Jurkat, Clone E6-1 (cell line): ENCODE measurements around the gene ACER3. TPM values are rescaled to one million over a fixed set of nuclear protein-coding genes. Genes with fewer than 3 reads are reported as not detected.
"Not testable (repeated sequence)": the region's sequence is repeated elsewhere in the genome, so short reads cannot be mapped to it uniquely, and the experiment has no call there.

Source experiments
- DNase-seq: peaks from one replicate; pipeline ENCODE4 v3.0.0-alpha.2; 2011; ENCODE audit warnings: low read depth, low spot score
- H3K4me3 ChIP-seq: 2 replicates; pipeline ENCODE4 v1.5.1; 2011; ENCODE audit warnings: mild to moderate bottlenecking, low read length, control low read depth, moderate library complexity
- polyA plus RNA-seq: library from polyadenylated mRNA; unstranded; fragments of >200 nt; gene quantifications from one replicate; pipeline ENCODE4 v1.2.1, GENCODE V29; 2012; ENCODE audit warnings: missing spikeins; ENCODE audit not compliant: insufficient read length, insufficient read depth

ACER3 gene
- polyA plus RNA-seq, result 5.0 TPM

- peak within 1 kb of the TSS; percentile 75 for H3K4me3 ChIP-seq
- DNase-seq, result peak; percentile 76
Observed at GRCh38 chr11:76860539-76861475, at the start of gene ACER3. ACER3 (plus strand) TSS chr11:76860918; CDS start chr11:76860977, 59 bp downstream.

DNA sequence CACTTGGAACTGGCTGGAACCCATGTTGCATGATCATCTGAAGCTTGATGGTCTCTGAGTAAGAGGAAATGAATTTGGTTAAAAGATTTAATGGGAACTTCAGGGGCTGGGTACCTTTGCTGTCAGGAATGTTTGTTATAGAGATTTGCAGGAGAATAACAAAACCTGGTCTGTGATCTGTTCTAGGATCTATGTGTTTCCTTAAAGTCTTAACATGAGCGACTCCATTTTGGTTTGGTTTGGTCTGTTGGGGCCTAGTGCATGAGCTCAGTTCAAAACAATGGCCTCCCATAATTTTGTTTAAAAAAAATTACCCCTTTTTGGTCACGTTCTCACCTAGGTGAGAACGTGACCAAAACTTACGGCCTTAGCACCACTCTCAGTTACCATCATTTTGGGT is 49.5 kb upstream of the ACER3 start:
- DNase-seq, result no peak
- no peak overlapping the region for H3K4me3 ChIP-seq

GRCh38 chr11:76814414-76814813 is 46.3 kb upstream of the ACER3 start:
- H3K4me3 ChIP-seq, result no peak overlapping the region
- DNase-seq, result no peak

- DNase-seq, H3K4me3 ChIP-seq: not testable (repeated sequence)
Observed at GRCh38 chr11:76815678-76816077, 45.0 kb upstream of the ACER3 start.

DNA sequence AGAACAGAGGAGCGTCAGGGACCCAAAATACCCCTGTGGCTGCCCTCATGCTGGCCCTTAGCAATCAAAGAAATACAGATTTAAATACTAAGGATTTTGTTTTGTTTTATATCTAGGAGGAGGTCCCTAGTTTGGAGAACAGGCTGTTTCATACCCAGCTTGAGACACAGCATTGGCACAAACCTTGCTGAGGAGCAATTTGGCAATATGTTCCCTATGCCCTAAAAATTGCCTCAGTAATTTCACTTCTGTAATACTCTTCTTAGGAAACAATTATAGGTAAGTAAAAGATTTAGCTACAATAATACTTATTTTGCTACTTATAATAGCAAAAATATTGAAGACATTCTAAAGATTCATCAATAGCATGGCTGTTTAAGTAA is 40.5 kb upstream of the ACER3 start:
- DNase-seq, result no peak
- no peak overlapping the region for H3K4me3 ChIP-seq

DNA sequence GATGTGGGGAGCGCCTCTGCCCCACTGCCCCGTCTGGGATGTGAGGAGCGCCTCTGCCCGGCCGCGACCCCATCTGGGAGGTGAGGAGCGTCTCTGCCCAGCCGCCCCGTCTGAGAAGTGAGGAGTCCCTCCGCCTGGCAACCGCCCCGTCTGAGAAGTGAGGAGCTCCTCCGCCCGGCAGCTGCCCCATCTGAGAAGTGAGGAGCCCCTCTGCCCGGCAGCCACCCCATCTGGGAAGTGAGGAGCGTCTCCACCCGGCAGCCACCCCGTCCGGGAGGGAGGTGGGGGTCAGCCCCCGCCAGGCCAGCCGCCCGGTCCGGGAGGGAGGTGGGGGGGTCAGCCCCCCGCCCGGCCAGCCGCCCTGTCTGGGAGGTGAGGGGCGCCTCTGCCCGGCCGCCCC is 39.3 kb upstream of the ACER3 start:
- H3K4me3 ChIP-seq, DNase-seq: not testable (repeated sequence)

DNA sequence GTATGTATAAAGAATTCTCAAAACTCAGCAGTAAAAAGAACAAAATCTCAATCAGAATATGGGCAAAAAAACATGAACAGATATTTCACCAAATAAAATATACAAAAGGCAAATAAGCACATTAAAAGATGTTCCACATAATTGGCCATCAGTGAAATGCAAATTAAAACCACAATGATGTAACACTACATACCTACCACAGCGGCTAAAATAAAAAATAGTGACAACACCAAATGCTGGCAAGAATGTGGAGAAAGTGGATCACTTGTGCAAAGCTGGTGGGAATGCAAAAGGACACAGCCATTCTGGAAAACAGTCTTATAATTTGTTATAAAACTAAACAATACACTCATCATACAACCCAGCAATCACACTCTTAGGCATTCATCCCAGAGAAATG is 38.3 kb upstream of the ACER3 start:
- no peak for DNase-seq
- H3K4me3 ChIP-seq, result no peak overlapping the region

DNA sequence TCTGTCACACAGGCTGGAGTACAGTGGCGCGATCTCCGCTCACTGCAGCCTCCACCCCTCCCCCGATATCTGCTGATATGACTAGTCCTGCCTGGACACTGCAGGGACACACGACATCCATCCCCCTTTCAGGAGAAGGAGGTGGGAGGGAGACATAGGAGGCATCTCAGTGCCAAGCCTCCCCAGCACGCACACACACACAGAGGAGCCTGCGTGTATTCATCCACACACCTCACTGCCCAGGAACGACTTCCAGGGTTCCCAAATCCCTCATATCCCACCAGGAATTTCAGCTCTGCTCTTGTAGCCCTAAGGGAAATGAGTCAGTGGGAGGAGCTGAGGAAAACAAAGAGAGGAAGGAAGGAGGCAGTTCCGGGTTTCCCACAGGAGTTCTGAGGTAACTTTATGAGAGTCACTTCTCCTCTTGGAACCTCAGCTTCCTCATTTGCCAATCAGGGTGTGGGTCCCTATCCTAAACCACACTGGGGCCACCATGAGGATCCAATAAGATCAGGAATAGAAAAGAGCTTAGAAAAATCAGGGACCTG is 37.2 kb upstream of the ACER3 start:
- no peak for DNase-seq
- H3K4me3 ChIP-seq, result no peak overlapping the region

DNA sequence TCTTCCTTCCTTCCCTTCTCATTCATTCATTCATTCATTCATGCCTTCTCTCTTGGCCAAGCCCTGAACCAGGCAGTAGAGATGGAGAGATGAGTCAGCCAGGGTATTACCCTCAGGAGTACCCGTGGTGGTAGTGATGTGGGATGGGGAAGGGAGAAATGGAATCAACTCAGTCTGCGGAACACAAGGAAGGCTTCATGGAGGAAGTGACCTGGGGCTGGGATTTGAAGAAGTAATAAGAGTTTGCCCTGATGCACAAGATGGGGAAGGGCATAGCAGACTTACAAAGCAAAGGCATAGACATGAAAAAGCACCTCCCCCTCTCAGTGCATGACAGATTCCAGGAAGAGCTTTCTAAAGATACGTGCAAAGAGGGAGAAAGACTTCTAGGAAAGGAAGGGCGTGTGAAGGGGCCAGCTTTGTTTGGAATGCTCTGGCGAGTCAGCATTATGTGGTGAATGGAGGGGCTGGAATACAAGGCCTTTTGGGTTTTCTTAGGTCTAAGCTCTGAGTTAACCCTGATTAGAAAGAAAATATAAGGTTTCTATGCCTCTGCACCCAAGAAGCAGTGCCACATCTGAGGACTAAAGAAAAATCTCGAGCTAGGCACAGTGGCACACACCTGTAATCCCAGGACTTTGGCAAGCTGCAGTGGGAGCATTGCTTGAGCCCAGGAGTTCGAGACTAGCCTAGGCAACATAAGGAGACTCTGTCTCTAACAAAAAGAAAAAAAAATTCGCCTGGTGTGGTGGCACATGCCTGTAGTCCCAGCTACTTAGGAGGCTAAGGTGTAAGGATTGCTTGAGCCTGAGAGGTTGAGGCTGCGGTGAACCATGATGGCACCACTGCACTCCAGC is 36.4 kb upstream of the ACER3 start:
- no peak for DNase-seq
- H3K4me3 ChIP-seq, result no peak overlapping the region

DNA sequence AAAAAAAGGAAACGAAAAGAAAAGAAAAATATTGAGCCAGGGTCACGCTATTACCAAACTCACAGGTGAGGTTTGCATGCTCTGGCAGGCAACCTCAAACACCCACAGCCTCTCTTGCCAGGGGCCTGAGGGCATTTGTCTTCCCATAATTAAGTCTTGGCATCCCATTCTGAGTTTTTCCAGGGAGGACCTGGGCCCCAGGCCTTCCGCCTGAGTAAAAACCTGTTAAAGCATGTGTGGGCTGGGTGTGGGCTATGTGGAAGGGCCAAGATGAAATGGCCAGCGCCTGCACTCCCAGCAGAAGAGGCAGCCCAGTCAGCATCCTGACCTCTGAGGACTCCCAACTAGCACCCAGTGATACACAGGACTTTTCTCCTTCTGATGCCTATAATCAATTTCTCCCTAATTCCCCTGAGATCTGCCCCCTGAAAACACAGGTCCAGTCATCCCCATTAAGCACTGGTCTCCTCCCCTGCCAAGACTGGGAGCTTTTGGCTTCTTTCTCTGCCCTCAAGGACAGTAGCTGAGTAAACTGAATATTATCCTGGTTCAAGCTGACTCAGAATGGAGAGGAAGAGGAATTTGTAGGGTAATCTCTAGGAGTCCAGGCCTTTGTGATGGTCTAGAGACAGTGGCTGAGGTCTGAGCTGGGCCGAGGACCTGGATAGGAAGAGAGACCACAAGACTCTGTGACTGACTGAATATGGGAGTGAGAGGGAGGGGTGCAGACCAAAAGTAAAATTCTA is 35.6 kb upstream of the ACER3 start:
- no peak for DNase-seq
- H3K4me3 ChIP-seq, result no peak overlapping the region

- H3K4me3 ChIP-seq, result no peak overlapping the region
- DNase-seq, result no peak
Observed at GRCh38 chr11:76825726-76826396, 34.9 kb upstream of the ACER3 start.

GRCh38 chr11:76826508-76826907 is 34.2 kb upstream of the ACER3 start:
- H3K4me3 ChIP-seq, DNase-seq: not testable (repeated sequence)

- DNase-seq, H3K4me3 ChIP-seq: not testable (repeated sequence)
Observed at GRCh38 chr11:76827005-76827404, 33.7 kb upstream of the ACER3 start.

DNA sequence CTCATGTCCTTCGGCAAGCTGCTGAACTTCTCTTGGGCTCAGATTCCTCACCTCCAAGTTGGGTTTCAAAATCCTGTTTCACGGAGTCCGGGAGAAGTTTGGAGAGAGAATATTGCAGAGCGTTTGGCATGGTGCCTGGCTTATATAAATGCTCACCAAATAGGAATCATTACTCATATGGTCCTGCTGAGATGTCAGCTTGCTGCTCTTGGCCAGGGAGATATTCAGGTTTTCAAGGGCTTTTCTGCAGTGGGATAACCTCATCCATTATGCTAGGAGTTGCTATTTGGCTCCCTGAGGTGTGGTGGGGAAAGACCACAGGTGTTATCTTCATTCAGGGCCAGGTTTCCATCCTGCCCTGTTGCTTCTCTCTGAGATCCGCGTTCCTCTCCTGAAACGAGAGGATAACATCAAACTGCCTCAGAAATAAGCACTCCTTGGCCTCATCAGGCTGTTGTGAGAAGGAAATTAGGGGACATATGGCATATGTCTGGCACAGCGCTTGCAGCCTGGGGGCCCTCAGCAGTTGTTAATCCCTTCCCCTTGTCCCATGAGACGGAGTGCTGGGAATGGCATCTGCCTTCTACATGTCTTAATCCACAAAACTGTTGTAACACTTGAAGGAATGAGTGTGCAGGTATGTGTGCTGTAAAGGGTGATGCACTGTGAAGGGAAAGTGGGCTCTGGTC is 29.9 kb upstream of the ACER3 start:
- no peak for DNase-seq
- no peak overlapping the region for H3K4me3 ChIP-seq

DNA sequence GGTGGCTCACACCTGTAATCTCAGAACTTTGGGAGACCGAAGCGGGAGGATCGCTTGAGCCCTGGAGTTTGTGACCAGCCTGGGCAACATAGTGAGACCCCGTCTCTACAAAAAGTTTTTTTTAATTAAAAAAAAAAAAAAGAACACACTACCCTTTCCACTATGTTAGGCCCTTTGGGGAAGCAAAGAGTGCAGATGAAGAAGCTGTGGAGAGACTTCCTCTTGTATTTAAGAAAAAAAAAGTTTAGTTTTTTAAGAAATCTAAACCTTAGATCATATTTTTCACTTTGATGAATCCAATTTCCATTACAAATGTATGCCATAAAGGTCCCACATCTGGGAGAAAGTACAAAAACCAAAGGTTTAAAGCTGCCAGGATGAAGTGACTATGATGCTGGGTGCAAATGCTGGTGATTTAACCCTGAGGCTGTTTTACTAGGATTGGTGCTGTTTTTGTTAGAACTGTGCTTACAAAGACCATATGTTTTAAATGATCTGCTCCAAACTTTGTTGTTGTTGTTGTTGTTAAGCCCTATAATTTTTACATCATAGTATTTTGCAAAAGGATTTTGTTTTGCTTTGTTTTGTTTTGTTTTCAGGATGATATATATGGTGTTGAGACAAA is 28.9 kb upstream of the ACER3 start:
- H3K4me3 ChIP-seq, result no peak overlapping the region
- no peak for DNase-seq

DNA sequence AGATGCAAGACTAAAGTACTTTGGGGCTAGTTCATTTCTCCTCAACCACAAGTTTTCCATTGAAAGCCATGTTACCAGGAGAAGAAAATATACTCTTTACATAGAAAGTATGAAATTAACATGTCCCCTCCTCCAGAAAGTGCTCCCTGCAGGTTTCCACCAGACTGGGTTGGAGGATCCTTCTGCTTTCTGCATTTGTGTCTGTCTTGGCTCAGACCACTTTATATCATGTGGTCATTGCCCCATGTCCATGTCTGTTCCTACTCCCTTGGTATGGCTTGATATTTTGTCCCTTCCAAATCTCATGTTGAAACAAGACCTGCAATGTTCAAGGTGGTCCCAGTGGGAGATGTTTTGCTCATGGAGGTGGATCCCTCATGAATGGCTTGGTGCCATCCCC is 28.4 kb upstream of the ACER3 start:
- no peak overlapping the region for H3K4me3 ChIP-seq
- no peak for DNase-seq

DNA sequence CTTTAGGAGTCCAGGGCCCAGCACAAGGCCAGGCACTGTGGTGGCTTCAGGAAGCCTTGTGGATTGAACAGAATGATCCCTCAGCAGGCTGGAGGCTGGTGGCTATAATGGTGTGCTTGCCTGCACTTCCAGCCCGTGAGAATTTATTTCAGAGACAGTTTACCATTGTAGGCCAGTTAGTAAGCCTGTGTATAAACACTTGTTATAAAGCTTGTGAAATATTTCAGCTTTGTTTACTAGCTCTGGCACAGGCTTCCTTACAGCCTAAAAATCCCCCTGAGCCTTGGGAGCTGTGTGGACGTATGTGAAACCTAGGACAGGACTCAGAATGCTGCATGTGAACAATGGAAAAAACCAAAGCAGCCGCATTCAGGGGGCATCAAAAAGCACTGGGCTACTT is 26.6 kb upstream of the ACER3 start:
- DNase-seq, result no peak
- no peak overlapping the region for H3K4me3 ChIP-seq

- no peak for DNase-seq
- H3K4me3 ChIP-seq, result no peak overlapping the region
Observed at GRCh38 chr11:76835036-76835435, 25.7 kb upstream of the ACER3 start.
